Measurements from ENCODE around the gene FAM9A. TPM values are rescaled to one million over a fixed set of nuclear protein-coding genes. Genes with fewer than 3 reads are reported as not detected.

FAM9A gene
- total RNA-seq, result not detected

GRCh38 chrX:8801041-8801599 is at the start of gene FAM9A:
TSS of gene FAM9A (minus strand) at chrX:8801383. CDS start at chrX:8800171, 1,212 bp downstream.

Other genes with a start within 250 kb of the FAM9A start
- gene ANOS1, start 69.2 kb downstream of the FAM9A start, total RNA-seq, result 18.8 TPM
- not detected for gene FAM9B, start 232.7 kb upstream of the FAM9A start, total RNA-seq

Measured in parietal lobe (tissue), 1 donor.